OCI-M2 (cell line): ENCODE data around the gene KLHL1.

Experiments used
- DNase-seq: peaks from one replicate; lab custom pipeline; 2025; ENCODE audit not compliant: unreplicated experiment; lab: John Stamatoyannopoulos, UW

Gene KLHL1

DNA sequence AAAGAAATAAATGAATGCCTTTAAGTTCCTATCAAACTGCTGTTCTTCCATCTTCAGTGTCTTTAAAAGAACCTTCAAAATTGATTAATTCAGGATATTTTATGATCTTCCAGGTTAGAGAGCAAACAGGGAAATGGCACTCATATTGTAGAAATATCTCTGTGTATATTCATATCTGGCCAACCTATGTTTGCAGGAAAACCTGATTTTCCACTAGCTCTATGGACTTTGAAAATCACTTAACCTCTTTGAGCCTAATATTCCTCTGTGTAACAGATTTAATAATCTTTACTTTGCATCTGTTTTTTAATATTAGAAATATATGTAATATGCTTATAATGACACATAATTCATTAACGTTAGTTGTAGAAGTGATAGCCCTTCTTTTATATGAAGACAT, 228.3 kb downstream of the KLHL1 start:
- no peak for DNase-seq

GRCh38 chr13:69872321-69873047, 235.8 kb downstream of the KLHL1 start:
- no peak for DNase-seq

- DNase-seq = no peak
Measured at GRCh38 chr13:69866555-69866954, 241.7 kb downstream of the KLHL1 start.

DNA sequence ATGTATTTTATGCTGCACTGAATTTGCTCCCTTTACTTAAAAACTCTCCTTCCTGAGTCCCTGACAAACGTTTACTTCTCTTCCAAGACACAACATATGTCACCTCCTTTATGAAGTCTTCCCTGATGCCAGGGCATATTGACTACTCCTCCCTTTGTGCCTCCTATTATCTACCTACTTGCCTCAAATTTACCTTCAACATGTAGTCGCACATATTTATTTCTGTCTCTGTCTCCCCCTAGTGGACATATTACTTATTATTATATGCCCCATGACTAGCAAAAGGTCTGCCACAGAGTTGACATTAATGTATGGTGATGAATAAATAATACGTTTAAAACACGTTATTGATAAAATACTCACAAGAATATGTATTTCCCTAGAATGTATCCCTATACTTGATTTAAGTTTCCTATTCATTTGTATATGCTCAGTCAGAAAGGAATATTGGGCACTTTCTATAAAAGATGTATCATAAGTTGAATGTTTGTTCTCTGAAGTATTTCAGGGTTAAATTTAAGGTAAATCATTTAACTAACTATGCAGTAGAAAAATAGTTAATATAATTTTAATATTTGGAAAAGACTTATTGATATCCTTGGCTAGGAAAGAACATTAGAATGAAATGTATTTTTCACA, 250.9 kb downstream of the KLHL1 start:
- no peak for DNase-seq

DNA sequence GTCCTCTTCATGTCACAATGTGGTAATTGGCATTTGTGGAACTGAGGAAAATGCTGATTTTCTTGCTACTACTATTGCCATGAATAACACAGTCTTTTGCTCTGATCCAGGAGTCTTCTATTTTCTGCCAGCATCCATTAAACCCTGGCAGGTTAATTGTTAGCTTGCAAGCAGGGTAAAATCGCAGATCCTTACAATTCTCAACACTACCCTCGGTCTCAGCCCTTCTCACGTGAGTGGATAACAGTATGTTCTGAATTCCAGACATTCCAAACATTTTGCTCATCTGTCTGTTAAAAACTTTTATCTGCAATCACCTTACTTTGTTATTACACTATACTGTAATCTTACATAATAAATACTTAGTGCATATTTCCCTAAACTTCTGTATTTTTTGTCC, 251.9 kb downstream of the KLHL1 start:
- DNase-seq = no peak

DNA sequence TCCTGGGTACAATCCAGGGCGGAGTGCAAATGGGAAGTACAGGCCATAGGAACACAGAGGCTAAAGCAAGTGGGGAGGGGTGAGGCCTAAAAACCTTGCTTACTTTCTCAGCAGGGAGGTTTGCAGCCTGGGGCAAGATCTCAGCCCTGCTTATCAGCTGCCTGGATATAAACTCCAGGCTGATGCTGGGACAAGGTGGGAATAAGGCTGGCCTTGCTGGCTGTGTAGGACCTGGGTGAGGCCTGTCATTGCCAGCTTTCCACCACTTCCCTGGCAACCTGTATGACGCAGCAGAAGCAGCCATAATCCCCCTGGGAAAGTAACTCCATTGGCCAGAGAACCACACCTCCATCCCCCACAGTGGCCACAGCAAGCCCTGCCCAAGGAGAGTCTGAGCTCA, 279.7 kb downstream of the KLHL1 start:
- DNase-seq = no peak

GRCh38 chr13:69820180-69820579, 288.1 kb downstream of the KLHL1 start:
- DNase-seq = no peak

DNA sequence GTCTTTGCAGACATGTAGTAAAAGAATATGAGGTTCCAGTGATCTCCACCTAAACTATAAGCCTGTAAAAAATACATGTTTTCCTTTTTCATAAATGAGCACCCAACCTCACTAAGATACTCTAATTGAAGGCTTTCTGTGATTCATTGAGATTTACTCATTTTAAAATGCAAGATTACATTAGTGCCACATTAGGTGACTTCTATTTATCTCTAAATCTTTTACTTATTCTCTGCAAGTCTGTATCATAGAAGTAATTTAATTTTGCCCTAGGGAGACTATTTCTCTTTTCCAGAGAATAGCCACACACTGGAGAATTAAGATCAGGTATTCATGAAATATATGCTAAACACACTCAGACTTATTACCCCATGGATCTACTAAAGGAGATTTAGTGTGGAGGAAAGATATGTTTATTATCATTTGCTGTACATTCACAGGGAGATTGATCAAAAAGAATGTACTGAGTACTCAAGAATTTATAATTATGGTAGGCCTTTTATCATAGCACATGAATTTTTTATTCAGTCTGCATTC, 290.9 kb downstream of the KLHL1 start:
- DNase-seq = no peak

DNA sequence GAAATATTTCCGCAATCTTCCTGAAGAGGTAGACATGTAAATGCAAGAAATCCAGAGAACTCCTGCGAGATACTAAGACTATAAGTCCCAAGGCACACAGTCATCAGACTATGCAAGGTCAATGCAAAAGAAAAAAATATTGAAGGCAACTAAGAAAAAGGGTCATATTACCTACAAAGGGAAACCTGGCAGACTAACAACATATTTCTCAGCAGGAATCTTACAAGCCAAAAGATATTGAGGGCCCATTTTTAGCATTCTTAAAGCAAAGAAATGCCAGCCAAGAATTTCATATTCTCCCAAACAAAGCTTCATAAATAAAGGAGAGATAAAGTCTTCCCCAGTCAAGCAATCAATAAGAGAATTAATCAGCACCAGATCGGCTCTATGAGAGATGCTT, 299.1 kb downstream of the KLHL1 start:
- DNase-seq = no peak

GRCh38 chr13:69796256-69796655, 312.0 kb downstream of the KLHL1 start:
- no peak for DNase-seq

DNA sequence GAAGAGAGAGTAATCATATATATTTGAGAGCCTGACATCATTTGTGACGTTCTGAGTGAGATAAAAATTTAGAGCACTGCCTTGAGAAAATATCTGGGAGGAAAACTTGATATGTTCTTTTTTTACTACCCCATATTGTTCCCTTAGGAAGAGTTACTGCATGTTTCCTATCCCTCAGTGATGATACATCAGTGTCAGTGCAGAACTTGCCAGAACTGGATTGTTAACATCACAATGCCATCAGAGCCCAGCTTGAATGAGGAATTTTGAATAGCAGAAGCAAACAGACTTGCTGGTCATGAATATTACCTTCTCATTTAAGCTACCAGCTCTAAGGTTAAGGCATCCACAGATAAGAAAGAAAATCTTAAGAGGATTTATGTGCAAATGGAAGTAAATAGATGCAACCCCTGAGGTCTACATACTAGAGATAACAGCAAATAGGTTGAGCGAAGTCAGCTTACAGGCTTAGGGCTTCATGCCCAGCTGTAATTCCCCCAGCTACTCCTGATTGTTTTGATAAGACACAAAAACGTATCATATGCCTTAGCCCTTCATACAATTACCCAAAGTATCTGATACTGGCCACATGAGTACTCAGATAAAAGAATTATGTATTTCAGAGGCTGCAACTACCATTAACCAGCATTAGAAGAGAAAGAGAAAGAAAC, 314.3 kb downstream of the KLHL1 start:
- DNase-seq = no peak

- DNase-seq = no peak
Measured at GRCh38 chr13:69776937-69777336, 331.3 kb downstream of the KLHL1 start.

DNA sequence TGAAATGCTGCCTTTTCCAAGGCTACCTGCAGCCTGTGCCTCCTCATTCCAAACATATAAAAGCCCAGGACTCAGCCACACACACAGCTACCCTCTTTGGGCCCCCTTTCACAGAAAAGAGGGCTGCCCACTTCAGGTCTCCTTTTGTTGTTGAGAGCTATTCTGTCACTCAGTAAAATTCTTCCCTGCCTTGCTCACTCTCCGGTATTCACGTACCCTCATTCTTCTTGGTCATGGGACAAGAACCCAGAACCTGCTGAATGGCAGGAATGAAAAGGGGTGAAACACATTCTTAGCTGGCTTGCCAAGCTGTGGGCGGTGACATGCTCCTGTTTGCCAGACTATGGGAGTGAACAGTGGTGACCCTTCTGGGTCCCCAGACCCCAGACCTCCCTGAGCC, 338.6 kb downstream of the KLHL1 start:
- DNase-seq = no peak

DNA sequence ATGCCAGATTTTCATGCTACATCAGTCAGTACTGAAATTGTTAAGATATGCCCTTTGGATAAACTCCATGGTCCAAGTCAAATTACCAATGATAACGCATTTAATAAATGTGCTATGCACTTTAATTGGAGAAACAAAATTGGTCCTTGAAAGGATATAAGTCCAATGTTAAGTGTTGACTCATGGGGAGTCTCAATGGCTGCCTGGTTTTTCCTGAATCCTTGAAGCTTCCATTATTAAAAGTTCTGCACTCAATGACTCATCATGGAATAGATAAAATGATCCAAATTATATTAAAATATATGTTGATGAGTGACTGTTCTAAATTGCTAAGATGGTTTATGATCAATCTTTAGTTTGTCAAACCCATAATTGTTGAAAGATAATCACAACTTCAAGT, 346.7 kb downstream of the KLHL1 start:
- no peak for DNase-seq

GRCh38 chr13:69755101-69755500, 353.2 kb downstream of the KLHL1 start:
- no peak for DNase-seq

- DNase-seq = no peak
Measured at GRCh38 chr13:69751259-69751658, 357.0 kb downstream of the KLHL1 start.

GRCh38 chr13:69737129-69737935, 370.9 kb downstream of the KLHL1 start:
- DNase-seq = no peak

DNA sequence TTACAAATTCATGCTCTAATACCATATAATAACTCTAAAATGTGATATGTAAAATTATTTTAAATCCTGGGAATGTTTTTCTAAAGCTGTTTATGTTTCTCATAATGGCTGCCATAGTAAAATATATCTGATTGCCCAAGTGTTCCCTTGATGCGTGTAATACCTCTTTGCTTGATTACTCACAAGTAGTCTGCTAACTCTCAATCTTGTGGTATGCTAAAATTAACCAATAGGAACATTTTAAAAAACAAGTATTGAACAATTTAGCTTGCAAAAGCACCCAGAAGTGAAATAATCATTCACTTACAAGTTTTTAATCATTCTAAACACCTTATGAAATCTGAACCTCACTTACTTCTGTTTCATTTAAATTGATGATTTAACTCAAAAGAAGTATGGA, 386.6 kb downstream of the KLHL1 start:
- DNase-seq = no peak

GRCh38 chr13:69720278-69720983, 387.8 kb downstream of the KLHL1 start:
- no peak for DNase-seq

DNA sequence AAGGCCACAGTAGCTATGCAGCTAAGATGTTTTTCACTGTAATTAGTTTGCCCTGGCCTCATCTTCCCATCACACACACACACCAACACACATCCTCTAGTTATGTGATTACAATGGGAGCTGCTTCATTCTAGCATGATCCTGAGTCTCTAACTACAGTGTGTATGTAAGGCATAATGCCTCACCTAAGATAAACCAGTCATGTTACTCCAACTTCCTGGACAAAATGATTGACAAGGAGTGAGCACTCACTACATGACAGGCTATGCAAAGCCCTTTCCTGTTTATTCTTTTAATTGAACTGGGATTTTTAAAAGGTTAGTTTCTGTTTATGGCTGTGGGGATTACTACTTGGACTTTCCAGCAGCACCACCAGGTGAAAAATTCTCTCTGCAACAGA, 401.4 kb downstream of the KLHL1 start:
- DNase-seq = no peak

DNA sequence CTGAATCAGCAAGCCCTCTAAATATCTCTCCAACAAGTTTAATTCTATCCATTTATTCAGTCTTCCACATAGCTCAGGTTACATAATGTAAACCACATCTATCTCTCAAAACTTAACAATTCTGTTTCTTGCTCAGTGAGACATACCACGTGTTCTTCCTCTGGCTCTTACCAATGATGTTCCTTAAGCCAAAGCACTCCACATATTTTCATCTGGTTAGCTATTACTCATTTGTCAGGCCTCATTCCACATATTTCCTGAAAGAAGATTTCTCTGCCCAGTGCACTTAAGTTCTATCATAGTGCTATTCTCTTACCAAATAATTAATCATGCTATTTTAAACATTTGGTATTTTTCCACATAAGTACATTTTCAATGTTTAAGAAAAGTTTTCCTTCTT, 403.9 kb downstream of the KLHL1 start:
- DNase-seq = no peak
